NCI-H2029 treated with DMSO at 0.1 percent for 48 hours (cell line): ENCODE data around the gene PHIP.
"Not testable (repeated sequence)": the region's sequence is repeated elsewhere in the genome, so short reads cannot be mapped to it uniquely, and the experiment has no call there.

ENCODE experiments used
- DNase-seq: peaks from one replicate; lab custom pipeline; 2025; lab: John Stamatoyannopoulos, UW

Gene PHIP

DNA sequence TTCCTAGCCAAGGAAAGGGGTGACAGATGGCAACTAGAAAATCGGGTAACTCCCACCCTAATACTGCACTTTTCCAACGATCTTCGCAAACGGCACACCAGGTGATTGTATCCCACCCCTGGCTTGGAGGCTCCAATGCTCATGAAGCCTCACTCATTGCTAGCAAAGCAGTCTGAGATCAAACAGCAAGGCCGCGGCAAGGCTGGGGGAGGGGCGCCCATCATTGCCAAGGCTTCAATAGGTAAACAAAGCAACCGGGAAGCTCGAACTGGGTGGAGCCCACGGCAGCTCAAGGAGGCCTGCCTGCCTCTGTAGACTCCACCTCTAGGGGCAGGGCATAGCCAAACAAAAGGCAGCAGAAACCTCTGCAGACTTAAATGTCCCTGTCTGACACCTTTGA is 156.9 kb downstream of the PHIP start:
- not testable (repeated sequence) for DNase-seq

DNA sequence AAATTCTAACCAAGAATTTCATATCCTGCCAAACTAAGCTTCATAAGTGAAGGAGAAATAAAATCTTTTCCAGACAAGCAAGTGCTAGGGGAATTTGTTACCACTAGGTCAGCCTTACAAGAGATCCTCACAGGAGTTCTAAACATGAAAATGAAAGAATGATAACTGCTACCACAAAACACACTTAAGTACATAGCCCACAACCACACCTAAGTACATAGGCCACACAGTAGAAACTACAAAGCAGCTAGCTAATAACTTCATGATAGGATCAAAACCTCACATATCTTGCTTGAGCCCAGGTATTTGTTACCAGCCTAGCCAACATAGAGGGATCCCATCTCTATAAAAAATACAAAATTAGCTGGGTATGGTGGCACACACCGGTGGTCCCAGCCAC is 160.3 kb downstream of the PHIP start:
- DNase-seq = no peak

DNA sequence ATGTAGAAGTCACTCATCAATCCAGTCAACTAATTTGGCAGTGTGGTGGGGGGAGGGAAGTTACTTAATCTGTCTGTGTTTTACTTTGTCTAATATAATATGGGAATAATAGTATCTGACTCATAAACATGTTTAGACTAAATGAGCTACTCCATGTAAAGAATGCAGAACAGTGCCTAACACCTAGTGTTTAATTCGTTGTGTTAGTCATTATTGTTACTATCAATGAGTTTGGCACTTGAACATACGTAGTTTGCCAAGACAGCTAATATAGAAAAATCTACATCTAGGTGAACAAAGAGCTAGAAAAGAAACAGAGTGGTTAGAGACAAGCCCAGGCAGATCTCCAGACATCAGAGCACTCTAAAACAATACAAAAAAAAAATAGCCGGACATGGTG is 161.6 kb downstream of the PHIP start:
- no peak for DNase-seq

DNA sequence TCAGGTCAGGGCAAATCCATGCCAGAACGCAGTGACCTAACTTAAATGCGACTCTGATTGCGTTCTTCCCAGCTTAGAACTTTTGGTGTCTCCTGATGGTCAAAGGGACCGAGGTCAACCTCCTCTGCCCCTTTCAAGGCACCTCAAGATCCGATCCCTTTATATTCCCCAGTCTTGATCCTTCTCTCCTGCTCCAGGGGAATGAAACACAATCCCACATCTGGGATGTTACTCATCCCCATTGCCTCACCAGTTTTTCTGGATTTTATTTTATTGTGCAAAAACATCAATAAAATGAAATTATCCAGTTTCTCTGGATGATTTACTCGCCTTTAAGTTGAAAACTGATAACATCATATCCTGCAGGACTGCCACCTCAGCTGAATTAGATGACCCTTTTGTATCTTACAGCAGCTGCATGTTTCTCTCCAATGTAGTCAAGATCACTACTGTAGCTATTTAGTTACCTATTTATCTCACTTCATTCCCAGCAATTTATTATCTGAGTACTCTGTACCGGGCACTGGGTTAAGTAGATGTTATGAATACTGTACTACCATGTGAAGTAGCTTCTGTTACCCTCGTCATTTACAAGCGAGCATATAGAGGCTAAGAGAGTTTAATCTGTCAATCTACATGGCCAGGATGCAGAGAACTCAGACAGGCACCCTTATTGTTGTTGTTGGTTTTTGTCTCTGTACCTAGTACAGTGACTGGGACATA is 166.7 kb downstream of the PHIP start:
- no peak for DNase-seq

DNA sequence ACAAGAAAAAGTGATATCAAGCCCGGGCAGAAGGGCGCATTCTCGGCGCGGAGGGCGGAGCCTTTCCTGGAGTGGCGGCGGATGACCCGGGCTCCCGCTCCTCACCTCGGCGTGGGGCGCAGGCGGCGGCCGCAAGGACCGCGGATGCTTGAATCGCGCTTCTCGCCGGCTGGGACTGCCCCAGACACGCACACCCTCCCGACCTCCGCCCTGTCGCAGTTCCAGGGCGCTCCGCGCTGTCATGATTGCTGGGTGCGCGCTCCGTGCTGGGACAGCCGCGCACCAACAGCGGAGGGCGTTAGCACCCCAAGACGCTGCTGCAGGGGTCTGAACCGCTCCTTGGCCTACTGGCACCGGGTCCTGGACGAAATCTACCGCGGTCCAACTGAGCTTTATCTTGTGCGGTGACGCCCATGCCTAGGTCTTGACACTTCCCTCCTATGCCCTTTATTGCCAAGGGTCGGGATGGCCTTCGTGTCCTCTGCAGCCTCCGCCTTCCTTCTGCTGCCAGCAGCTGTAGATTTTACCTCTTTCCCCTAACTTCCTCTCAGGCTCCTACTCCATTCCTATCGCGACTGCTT is 167.4 kb downstream of the PHIP start:
- no peak for DNase-seq

DNA sequence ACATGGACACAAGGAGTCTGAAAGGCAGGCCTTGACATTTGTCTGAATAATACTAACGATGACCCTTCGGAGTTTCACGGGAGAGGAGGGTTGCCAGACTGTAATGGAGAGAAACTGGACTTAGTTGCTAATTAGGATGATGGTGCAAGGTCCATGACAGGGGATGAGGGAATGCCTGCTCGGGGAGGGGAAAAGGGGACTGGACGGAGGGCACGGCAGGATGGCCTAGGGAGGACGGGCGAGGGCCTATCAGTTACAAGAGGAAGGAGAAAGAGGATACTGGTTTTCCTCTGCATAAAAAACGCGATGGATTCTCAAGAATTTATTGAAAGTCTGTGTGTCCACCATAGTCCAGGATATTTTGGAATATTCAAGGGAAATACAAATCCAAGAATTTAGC is 168.0 kb downstream of the PHIP start:
- no peak for DNase-seq

DNA sequence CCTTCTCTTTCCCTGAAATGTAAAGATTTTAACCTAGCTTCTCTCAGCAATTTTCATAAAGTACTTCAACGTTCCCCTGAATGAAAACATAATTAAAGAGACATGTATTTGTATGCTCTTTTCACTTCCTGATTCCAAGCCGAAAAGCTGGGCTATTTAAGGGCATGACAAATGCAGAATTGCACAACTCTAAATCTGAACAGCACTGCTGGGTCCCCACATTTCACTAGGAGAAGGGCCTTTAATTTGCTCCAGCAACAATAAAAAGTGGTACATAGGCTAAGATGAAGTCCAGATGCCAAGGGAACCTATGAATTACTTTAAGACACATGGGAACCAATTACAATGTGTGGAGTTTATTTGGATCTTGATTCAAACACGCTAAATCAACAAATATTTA is 168.7 kb downstream of the PHIP start:
- no peak for DNase-seq

DNA sequence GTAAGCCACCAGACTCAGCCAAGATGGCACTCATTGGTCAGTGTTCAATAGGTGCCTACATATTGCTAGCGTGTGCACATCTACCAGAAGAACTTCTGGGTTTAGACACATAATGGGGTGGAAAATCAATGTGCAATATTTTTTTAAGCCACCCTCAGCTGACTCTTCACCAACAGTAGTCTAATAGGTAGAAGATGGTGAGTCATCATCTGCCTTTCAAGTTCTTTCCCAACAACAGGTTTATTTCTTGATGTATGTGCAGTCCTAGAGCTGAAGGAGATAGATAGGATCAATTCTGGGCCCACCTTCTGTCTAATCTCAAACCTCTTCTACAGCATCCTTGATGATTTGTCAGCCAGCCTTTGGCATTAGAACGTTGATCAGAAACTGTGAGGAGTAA is 169.4 kb downstream of the PHIP start:
- no peak for DNase-seq

DNA sequence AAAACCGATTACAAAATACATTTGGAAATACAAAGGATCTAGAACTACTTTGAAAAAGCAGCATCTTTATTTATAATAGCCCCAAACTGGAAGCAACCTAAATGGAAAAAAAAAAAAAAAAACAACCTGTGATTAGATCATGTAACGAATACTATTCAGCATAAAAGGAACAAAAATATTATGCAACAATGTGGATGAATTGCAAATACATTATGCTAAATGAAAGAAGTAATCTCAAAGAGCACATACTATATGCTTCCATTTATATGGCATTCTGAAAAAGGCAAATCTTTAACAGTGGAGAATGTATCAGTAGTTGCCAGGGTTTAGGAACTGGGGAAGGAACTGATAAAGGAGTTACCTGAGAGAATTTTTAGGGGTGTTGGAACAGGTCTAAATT is 181.8 kb downstream of the PHIP start:
- no peak for DNase-seq

DNA sequence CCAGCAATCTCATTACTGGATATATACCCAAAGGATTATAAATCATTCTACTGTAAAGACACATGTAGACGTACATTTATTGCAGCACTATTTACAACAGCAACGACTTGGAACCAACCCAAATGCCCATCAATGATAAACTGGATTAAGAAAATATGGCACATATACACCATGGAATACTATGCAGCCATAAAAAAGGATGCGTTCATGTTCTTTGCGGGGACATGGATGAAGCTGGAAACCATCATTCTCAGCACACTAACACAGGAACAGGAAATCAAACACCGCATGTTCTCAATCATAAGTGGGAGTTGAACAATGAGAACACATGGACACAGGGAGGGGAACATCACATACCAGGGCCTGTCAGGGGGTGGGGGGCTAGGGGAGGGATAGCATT is 188.2 kb downstream of the PHIP start:
- not testable (repeated sequence) for DNase-seq
